NAMALWA (cell line): ENCODE results near the gene PLCD1.
"Not testable (repeated sequence)": the region's sequence is repeated elsewhere in the genome, so short reads cannot be mapped to it uniquely, and the experiment has no call there.

Experiments used
- DNase-seq: peaks from one replicate; pipeline ENCODE4 v3.0.0-alpha.2; 2015; ENCODE audit warnings: low spot score

Gene PLCD1

GRCh38 chr3:38029400-38030125, at the start of gene PLCD1:
PLCD1 (minus strand) TSS chr3:38029642; CDS start chr3:38029539, 103 bp downstream.
- no peak for DNase-seq

GRCh38 chr3:38077073-38077472, 47.6 kb upstream of the PLCD1 start:
- not testable (repeated sequence) for DNase-seq

- DNase-seq = no peak
These were observed 40.6 kb upstream of the PLCD1 start for GRCh38 chr3:38070013-38070412.

- DNase-seq = no peak
These were observed 38.2 kb upstream of the PLCD1 start for GRCh38 chr3:38067508-38068233.

- not testable (repeated sequence) for DNase-seq
These were observed 35.0 kb upstream of the PLCD1 start for GRCh38 chr3:38064453-38064852.

GRCh38 chr3:38062809-38063208, 33.4 kb upstream of the PLCD1 start:
- no peak for DNase-seq

- DNase-seq = no peak
These were observed 30.1 kb upstream of the PLCD1 start for GRCh38 chr3:38059591-38059990.

- DNase-seq = peak; percentile 15
These were observed 29.7 kb upstream of the PLCD1 start for GRCh38 chr3:38059148-38059547.

- no peak for DNase-seq
These were observed 25.1 kb upstream of the PLCD1 start for GRCh38 chr3:38054499-38055001.

- DNase-seq = not testable (repeated sequence)
These were observed 24.5 kb upstream of the PLCD1 start for GRCh38 chr3:38053813-38054498.

- DNase-seq = not testable (repeated sequence)
These were observed 23.8 kb upstream of the PLCD1 start for GRCh38 chr3:38053286-38053685.

GRCh38 chr3:38051131-38051530, 21.7 kb upstream of the PLCD1 start:
- DNase-seq = no peak

GRCh38 chr3:38049358-38050126, 20.1 kb upstream of the PLCD1 start:
- no peak for DNase-seq

- DNase-seq = no peak
These were observed 18.5 kb upstream of the PLCD1 start for GRCh38 chr3:38047896-38048295.

- DNase-seq = no peak
These were observed 17.4 kb upstream of the PLCD1 start for GRCh38 chr3:38046821-38047220.

- DNase-seq = no peak
These were observed 16.6 kb upstream of the PLCD1 start for GRCh38 chr3:38046027-38046426.

GRCh38 chr3:38043486-38043885, 14.0 kb upstream of the PLCD1 start:
- no peak for DNase-seq

- no peak for DNase-seq
These were observed 11.0 kb upstream of the PLCD1 start for GRCh38 chr3:38040401-38040800.

- no peak for DNase-seq
These were observed 10.4 kb upstream of the PLCD1 start for GRCh38 chr3:38039899-38040261.

GRCh38 chr3:38039101-38039898, 9.9 kb upstream of the PLCD1 start, which contains the start of gene DLEC1:
DLEC1 (plus strand) TSS chr3:38039208; CDS start chr3:38039226, 18 bp downstream.
- DNase-seq = no peak

GRCh38 chr3:38038447-38038911, 9.0 kb upstream of the PLCD1 start:
- DNase-seq = no peak
